HL-60 (cell line): ENCODE data around the gene ARHGEF4.

Experiments
- GABPA ChIP-seq: IDR thresholded peaks from 2 replicates; pipeline ENCODE4 v1.6.1; 2012; ENCODE audit warnings: low read depth
- POLR2AphosphoS5 ChIP-seq: IDR thresholded peaks from 2 replicates; pipeline ENCODE4 v1.6.1; 2012; ENCODE audit warnings: low read depth
- REST ChIP-seq: IDR thresholded peaks from 2 replicates; pipeline ENCODE4 v1.6.1; 2012; ENCODE audit warnings: low read depth; ENCODE audit not compliant: insufficient replicate concordance
- SPI1 ChIP-seq: IDR thresholded peaks from 2 replicates; pipeline ENCODE4 v1.6.1; 2012; ENCODE audit warnings: low read depth, mild to moderate bottlenecking, borderline replicate concordance
- TF ChIP-seq, protein P1 (sequence below): IDR thresholded peaks from one replicate; pipeline ENCODE4 v1.5.1; 2011; ENCODE audit warnings: low read length, control low read depth, inconsistent platforms; ENCODE audit not compliant: insufficient read depth

DNA sequence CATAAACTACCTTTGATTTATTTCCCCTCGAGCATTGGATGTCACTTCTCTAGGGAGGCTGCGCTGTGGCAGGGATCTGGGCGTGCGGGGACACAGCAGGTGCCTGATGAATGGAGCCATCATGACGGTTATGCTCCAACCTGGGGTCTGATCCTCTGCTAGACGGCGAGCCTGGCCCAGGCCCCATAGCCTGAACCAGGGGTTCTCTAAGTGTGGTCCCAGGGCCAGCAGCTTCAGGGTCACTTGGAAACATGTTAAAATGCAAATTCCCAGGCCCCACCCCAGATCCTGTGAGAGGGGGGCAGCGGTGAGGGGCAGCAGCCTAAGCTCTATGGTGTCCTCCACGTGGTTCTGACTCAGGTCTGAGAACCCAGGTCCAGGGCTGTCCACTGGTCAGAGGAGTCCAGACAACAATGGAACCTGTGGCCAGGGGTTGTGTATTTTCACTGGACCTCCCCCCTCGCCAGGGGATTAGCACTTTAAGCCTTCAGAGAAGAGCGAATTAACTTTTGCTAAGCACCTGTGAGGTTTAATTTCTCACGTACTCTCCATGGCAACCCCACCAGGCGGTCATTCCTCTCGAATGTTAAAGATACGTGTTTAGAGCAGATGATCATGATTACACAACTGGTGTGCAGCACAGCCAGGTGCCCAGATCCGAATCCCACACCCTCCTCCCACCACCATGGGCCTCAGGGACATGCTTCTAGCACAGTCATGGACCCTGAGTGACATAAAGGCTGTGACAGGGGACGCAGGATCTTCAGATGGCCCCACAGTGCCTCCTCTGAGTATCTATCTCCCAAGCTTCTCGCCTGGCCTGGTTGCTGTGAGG lies 1.6 kb upstream of the ARHGEF4 start:
- TF ChIP-seq, protein P1, sequence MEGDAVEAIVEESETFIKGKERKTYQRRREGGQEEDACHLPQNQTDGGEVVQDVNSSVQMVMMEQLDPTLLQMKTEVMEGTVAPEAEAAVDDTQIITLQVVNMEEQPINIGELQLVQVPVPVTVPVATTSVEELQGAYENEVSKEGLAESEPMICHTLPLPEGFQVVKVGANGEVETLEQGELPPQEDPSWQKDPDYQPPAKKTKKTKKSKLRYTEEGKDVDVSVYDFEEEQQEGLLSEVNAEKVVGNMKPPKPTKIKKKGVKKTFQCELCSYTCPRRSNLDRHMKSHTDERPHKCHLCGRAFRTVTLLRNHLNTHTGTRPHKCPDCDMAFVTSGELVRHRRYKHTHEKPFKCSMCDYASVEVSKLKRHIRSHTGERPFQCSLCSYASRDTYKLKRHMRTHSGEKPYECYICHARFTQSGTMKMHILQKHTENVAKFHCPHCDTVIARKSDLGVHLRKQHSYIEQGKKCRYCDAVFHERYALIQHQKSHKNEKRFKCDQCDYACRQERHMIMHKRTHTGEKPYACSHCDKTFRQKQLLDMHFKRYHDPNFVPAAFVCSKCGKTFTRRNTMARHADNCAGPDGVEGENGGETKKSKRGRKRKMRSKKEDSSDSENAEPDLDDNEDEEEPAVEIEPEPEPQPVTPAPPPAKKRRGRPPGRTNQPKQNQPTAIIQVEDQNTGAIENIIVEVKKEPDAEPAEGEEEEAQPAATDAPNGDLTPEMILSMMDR, result no peak
- TF ChIP-seq POLR2AphosphoS5 (no peak), REST (no peak), GABPA (no peak), SPI1 (no peak)
